Measurements from ENCODE around the gene SLC35E3. TPM values are rescaled to one million over a fixed set of nuclear protein-coding genes. Genes with fewer than 3 reads are reported as not detected.

The SLC35E3 gene
- total and polyA plus RNA-seq, 2 of the 13 experiments (the other 11 are each of a cell fraction or from before 2014, with no cell fraction given), result 13.0 to 22.1 TPM

GRCh38 chr12:68808388-68809189 lies 62.6 kb downstream of the SLC35E3 start (continued):
- TF ChIP-seq ZXDC (CRISPR knock-in tag; IDR thresholded peaks at IDR 0.05) (peak; percentile 53; the same call in 1 of the 2 replicates), ZNF652 (CRISPR knock-in tag; IDR thresholded peaks at IDR 0.05; ENCODE audit: borderline replicate concordance, low read depth) (peak; percentile 74), MLX (CRISPR knock-in tag; IDR thresholded peaks at IDR 0.05) (0 out of 2 replicates have a peak, but pooled peaks have one; percentile 25), ZNF788 (CRISPR knock-in tag; IDR thresholded peaks at IDR 0.05; ENCODE audit: borderline replicate concordance) (peak; percentile 72; the same call in 1 of the 2 replicates), TAF1 (CRISPR knock-in tag; IDR thresholded peaks at IDR 0.05) (peak; percentile 80), TIGD3 (CRISPR knock-in tag; IDR thresholded peaks at IDR 0.05; ENCODE audit: borderline replicate concordance) (peak; percentile 30; the same call in 1 of the 2 replicates), SMAD3 (CRISPR knock-in tag; IDR thresholded peaks at IDR 0.05) (peak; percentile 90; the same call in 1 of the 2 replicates), MED13 (CRISPR knock-in tag; IDR thresholded peaks at IDR 0.05) (peak; percentile 89), KMT2A (CRISPR knock-in tag; IDR thresholded peaks at IDR 0.05) (peak; percentile 61; the same call in 1 of the 2 replicates), IRX3 (CRISPR knock-in tag; IDR thresholded peaks at IDR 0.05; ENCODE audit: borderline replicate concordance, low read depth) (0 out of 2 replicates have a peak, but pooled peaks have one; percentile 19), ZNF124 (CRISPR knock-in tag; IDR thresholded peaks at IDR 0.05) (peak; percentile 53; the same call in 1 of the 2 replicates), ZSCAN25 (CRISPR knock-in tag; IDR thresholded peaks at IDR 0.05) (peak; percentile 45; the same call in 1 of the 2 replicates), ZNF292 (CRISPR knock-in tag; IDR thresholded peaks at IDR 0.05; ENCODE audit: borderline replicate concordance, low read depth) (peak; percentile 57), MYC (CRISPR knock-in tag; IDR thresholded peaks at IDR 0.05; ENCODE audit: borderline replicate concordance) (peak; percentile 82), TEAD3 (CRISPR knock-in tag; optimal IDR thresholded peaks at IDR 0.05; ENCODE audit: borderline replicate concordance) (peak; percentile 57), ZBTB3 (CRISPR knock-in tag; IDR thresholded peaks at IDR 0.05; ENCODE audit: borderline replicate concordance, low read depth) (no peak), ZBTB20 (CRISPR knock-in tag; IDR thresholded peaks at IDR 0.05; ENCODE audit: borderline replicate concordance, low read depth) (peak; percentile 19; the same call in 1 of the 2 replicates), NONO (IDR thresholded peaks at IDR 0.05) (no peak), NONO (CRISPR knock-in tag; conservative IDR thresholded peaks at IDR 0.05) (0 out of 2 replicates have a peak, but pooled peaks have one; percentile 28)

All from HepG2 (cell line).